ENCODE data around the gene FHL1. TPM values are rescaled to one million over a fixed set of nuclear protein-coding genes. Genes with fewer than 3 reads are reported as not detected.

Gene FHL1
- total and polyA plus RNA-seq, 4 donors = 8.8 to 20.2 (median 15.0) TPM

- no peak for TF ChIP-seq CTCF (IDR thresholded peaks at IDR 0.05; ENCODE audit: low read depth, low read length, missing input control)
These were observed 63.5 kb downstream of the FHL1 start (continued) for GRCh38 chrX:136210806-136211205.

DNA sequence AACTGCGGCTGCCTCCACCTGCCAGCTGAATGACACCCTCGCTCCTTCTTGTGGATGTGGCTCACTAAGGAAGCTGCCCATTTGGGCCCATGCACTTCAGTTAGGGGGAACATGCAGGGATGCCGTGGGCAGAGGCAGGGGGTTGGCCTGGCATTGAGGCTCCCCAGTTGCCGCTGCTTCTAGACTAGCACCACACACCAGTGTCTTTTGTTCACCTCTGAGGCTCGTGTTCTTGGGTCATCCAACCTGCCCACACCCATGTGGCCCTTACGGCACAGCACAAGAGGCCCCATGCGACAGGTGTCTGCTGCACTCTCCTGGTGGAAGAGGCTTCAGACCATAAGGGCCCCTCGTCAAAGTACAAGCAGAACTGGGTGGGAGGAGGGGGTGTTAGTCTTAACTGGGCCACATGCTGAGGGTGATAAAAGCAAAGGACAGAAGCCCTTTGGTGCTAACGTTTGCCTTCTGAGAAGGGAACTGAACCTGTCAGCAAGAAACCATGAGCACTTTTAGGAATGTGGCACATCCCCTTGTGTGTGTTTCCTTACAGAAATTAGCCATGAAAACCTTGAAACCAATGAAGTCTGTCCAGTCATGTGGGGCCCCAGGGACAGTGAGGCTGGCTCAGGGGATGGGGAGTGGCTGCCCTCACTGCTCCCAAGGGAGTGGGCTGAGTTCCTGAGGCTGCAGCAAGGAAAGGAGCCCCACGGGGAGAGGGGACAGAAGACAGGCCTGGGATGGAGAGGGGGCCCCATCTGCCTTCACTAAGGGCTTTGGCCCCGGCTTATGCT is 64.6 kb downstream of the FHL1 start:
- Histone ChIP-seq H3K4me3 (ENCODE audit: low read depth in 1 of 3, low read length in 3 of 3) (no peak overlapping the region), H3K27ac (ENCODE audit: low read depth in 1 of 2, low read length in 2 of 2) (no peak overlapping the region), H3K9me3 (ENCODE audit: control insufficient read depth in 4 of 4, low read length in 3 of 4) (no peaks in the 10 kb centered on the region), H3K36me3 (ENCODE audit: control insufficient read depth in 4 of 4, insufficient read depth in 3 of 4, low read depth in 1 of 4, low read length in 3 of 4) (no peaks in the 10 kb centered on the region), H3K9ac (ENCODE audit: low read depth in 1 of 2, low read length in 2 of 2) (no peak overlapping the region), H3K27me3 (ENCODE audit: control insufficient read depth in 4 of 4, insufficient read depth in 4 of 4, low read length in 3 of 4) (no peaks in the 10 kb centered on the region), H3K4me1 (ENCODE audit: control insufficient read depth in 4 of 4, insufficient read depth in 4 of 4, low read length in 3 of 4) (no peaks in the 10 kb centered on the region)
- TF ChIP-seq FOXA1 (IDR thresholded peaks at IDR 0.05) (no peak), NR2F2 (IDR thresholded peaks at IDR 0.05) (no peak), GABPA (IDR thresholded peaks at IDR 0.05 in 1 of 2, conservative IDR thresholded peaks at IDR 0.05 in 1 of 2) (no peak), SP1 (IDR thresholded peaks at IDR 0.05) (no peak), EGR1 (IDR thresholded peaks at IDR 0.05; ENCODE audit: low read depth in 2 of 2) (no peak), HNF4G (IDR thresholded peaks at IDR 0.05) (no peak), TAF1 (conservative IDR thresholded peaks at IDR 0.05) (no peak), MAX (IDR thresholded peaks at IDR 0.05) (no peak), RXRA (IDR thresholded peaks at IDR 0.05) (no peak), CTCF (IDR thresholded peaks at IDR 0.05; ENCODE audit: low read depth, low read length, missing input control) (no peak), HNF4A (conservative IDR thresholded peaks at IDR 0.05) (no peak), JUND (IDR thresholded peaks at IDR 0.05) (no peak), REST (IDR thresholded peaks at IDR 0.05) (no peak), RAD21 (IDR thresholded peaks at IDR 0.05) (no peak), FOXA2 (IDR thresholded peaks at IDR 0.05) (no peak), YY1 (IDR thresholded peaks at IDR 0.05) (no peak)
- TF ChIP-seq, protein P1, sequence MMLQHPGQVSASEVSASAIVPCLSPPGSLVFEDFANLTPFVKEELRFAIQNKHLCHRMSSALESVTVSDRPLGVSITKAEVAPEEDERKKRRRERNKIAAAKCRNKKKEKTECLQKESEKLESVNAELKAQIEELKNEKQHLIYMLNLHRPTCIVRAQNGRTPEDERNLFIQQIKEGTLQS (IDR thresholded peaks at IDR 0.05) = no peak
- TF ChIP-seq, protein P2, sequence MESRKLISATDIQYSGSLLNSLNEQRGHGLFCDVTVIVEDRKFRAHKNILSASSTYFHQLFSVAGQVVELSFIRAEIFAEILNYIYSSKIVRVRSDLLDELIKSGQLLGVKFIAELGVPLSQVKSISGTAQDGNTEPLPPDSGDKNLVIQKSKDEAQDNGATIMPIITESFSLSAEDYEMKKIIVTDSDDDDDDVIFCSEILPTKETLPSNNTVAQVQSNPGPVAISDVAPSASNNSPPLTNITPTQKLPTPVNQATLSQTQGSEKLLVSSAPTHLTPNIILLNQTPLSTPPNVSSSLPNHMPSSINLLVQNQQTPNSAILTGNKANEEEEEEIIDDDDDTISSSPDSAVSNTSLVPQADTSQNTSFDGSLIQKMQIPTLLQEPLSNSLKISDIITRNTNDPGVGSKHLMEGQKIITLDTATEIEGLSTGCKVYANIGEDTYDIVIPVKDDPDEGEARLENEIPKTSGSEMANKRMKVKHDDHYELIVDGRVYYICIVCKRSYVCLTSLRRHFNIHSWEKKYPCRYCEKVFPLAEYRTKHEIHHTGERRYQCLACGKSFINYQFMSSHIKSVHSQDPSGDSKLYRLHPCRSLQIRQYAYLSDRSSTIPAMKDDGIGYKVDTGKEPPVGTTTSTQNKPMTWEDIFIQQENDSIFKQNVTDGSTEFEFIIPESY (IDR thresholded peaks at IDR 0.05) = no peak
- WGBS = 87% methylated on average over 11 of the region's 11 CpGs
- DNase-seq (ENCODE audit: low spot score) = no peak
